GM12891 (cell line): ENCODE measurements around the gene ENDOG.
"Not testable (repeated sequence)": the region's sequence is repeated elsewhere in the genome, so short reads cannot be mapped to it uniquely, and the experiment has no call there.

Source experiments
- DNase-seq: peaks from one replicate; pipeline ENCODE4 v3.0.0; 2011; ENCODE audit warnings: low spot score; ENCODE audit not compliant: insufficient read length
- FAIRE-seq: peaks from 2 replicates; lab custom pipeline; 2011; peaks lifted over from hg19 to GRCh38; lab: Jason Lieb, UNC
- PAX5 ChIP-seq: IDR thresholded peaks from 2 replicates; pipeline ENCODE4 v1.6.1; 2011; ENCODE audit warnings: low read length, moderate library complexity, mild to moderate bottlenecking; ENCODE audit not compliant: insufficient read depth, severe bottlenecking
- POLR2A ChIP-seq: IDR thresholded peaks from 2 replicates; pipeline ENCODE4 v1.6.1; 2011; ENCODE audit warnings: low read depth, low read length, control low read depth
- POLR2AphosphoS5 ChIP-seq: IDR thresholded peaks from 2 replicates; pipeline ENCODE4 v1.6.1; 2011; ENCODE audit warnings: low read depth, low read length, control low read depth
- POU2F2 ChIP-seq: IDR thresholded peaks from 2 replicates; pipeline ENCODE4 v1.6.1; 2011; ENCODE audit warnings: low read depth, mild to moderate bottlenecking, control low read depth, low read length, moderate library complexity
- SPI1 ChIP-seq: IDR thresholded peaks from 2 replicates; pipeline ENCODE4 v1.6.1; 2011; ENCODE audit warnings: low read depth, low read length, control low read depth
- TAF1 ChIP-seq: IDR thresholded peaks from 2 replicates; pipeline ENCODE4 v1.6.1; 2011; ENCODE audit warnings: low read depth, low read length, control low read depth

ENDOG gene

DNA sequence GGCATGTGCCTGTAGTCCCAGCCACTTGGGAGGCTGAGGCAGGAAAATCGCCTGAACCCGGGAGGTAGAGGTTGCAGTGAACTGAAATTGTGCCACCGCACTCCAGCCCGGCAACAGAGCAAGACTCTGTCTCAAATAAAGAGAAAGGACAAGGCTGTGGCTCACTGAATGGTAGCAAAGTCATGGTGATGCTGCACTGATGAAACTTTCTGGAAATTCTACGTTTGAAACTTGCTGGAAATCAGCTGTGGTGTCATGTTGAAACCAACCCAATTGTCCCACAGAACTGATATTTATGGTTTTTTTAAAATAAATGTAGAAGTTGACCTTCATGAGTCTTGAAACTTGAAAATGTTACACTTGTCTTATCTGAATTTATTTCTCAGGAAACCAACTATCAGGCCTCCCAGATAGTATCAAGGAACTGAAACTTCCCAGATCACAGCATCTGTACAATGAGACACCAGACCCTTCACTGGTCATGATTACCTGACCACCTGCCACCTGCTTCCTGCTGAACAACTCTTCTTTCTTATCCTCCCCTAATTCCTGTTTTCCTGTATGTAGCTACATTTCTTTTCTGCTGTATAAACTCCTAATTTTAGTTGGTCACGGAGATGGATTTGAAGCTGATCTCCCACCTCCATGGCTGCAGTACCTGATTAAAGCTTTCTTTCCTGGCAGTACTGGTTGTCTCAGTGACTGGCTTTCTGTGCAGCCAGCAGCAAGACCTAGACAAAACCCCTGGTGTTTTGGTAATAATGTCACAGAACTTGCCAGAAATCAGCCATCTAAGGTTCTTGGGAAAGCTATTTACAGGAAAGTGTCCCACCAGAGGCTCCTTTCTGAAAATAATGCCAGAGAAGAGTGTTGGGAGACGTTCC, 36.9 kb upstream of the ENDOG start:
- TF ChIP-seq POLR2A (no peak), SPI1 (peak; percentile 77)
- DNase-seq (no peak), FAIRE-seq (no peak)

DNA sequence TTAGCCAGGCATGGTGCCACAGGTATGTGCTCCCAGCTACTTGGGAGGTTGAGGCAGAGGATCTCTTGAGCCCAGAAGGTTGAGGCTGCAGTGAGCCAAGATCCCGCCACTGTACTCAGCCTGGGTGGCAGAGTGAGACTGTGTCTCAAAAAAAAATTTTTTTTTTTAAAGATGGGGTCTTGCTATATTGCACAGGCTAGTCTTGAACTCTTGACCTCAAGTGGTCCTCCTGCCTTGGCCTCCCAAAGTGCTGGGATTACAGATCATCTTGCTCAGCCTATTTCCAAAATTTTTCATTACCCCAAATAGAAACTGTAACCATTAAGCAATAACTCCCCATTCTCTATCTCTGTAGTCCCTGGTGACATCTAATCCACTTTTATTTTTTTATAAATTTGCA, 35.6 kb upstream of the ENDOG start:
- no peak for TF ChIP-seq SPI1
- DNase-seq, result no peak
- FAIRE-seq, result no peak

DNA sequence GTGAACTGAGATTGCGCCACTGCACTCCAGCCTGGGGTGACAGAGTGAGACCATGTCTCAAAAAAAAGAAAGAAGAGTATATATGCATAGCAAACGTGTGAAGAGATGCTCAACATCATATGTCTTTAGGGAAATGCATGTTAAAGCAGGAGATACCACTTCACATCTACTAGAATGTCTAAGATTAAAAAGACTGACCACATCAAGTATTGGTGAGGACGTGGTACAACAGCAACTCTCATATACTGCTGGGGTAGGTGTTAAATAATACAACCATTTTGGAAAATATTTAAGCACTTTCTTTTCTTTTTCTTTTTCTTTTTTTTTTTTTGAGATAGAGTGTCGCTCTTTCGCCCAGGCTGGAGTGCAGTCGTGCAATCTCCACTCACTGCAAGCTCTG, 32.9 kb upstream of the ENDOG start:
- no peak for DNase-seq
- FAIRE-seq, result no peak
- TF ChIP-seq TAF1 (no peak), PAX5 (no peak), POU2F2 (no peak), POLR2AphosphoS5 (no peak), SPI1 (no peak), POLR2A (no peak)

DNA sequence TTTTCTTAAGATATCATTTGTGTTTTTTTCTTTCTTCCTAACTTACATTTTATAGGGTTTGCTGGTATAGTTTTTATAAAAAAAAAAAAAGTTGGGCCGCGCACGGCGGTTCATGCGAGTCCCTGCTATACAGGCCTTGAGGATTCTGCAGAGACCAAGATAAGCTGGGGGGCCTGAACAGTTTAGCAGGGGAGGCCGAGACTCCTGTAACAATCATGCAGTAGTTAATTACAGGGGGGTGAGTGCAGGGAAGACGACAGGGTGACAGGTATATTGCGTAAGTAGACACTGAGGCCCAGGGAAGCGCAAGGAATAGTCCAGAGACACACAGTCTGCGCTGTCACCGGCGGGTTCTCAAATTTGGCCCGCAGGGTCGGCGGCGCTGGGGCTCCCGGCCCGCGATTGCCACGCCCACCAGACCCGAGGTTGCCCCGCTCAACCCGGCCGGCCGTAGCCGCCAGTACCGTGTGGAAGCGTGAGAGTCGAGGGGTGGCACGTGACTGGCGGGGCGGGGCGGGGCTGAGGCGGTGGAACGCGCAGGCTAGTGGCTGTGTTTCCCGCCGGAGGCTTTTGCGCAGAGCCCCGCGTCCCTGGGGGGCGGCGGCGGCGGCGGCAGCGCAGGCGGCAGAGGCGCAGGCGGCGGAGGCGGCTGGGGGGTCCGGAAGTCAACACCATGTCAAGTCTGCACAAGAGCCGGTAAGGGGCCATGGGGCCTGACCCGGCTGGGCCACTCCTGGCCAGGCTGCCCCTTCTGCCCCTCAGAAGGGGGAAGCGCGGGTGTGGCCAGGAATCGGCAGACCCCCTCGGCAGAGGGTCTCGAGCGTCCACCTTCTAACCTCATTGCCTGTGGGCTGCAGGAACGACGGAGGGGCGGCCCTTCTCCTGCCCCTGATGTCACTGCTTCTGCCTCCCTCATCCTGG, 31.4 kb upstream of the ENDOG start, which contains the start of gene TBC1D13:
TSS of gene TBC1D13 (plus strand) at position 573 of the 921 bp plus-strand sequence. CDS start at position 674, 101 bp downstream.
- DNase-seq (peak; percentile 96), FAIRE-seq (peak; percentile 90)
- TF ChIP-seq POU2F2 (no peak), SPI1 (no peak), POLR2A (0 out of 2 replicates have a peak, but pooled peaks have one; percentile 29), POLR2AphosphoS5 (0 out of 2 replicates have a peak, but pooled peaks have one; percentile 21), PAX5 (peak; percentile 54), TAF1 (0 out of 2 replicates have a peak, but pooled peaks have one; percentile 9)

DNA sequence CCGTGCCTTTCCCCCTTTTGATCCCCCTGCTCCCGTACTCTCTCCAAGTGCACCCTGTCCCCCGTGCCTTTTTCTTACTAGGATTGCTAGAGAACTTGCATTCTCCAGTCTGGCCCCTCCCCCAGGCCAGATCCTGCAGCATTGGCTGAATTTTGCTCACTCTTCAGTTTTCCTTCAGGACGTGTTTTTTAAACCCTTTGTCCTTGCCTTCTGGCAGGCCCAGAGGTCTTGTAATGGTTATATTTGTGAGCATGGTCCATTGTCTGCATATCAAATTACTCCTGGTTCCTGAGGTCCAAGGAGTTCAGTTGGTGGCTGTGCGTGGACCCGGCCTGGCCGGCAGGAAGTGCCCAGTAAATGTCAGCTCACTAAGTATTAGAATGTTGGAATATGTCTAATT, 30.6 kb upstream of the ENDOG start:
- TF ChIP-seq PAX5 (no peak), POLR2AphosphoS5 (no peak), POU2F2 (no peak), TAF1 (no peak), POLR2A (no peak), SPI1 (no peak)
- DNase-seq, result no peak
- no peak for FAIRE-seq

DNA sequence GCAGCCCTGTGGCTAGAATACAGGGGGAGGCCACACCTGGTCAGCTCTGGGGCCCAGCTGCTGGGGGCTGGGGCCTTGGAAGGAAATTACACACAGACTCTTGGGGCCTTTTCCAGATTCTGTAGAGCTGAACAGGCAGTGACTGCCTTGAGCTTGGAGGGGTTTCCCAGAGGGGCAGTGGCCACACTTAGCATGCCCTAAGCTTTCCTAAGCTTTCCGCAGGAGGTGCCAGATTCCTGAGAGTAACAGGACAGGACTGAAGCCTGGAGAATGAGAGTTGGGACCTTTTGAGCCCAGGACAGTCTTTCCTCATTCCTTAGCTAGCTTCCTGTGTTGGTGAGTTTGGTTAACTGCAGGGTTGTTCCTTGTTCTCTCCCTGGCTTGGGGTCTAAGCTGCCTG, 29.9 kb upstream of the ENDOG start:
- no peak for FAIRE-seq
- no peak for TF ChIP-seq TAF1
- no peak for TF ChIP-seq POLR2A
- no peak for TF ChIP-seq POU2F2
- no peak for TF ChIP-seq PAX5
- no peak for TF ChIP-seq SPI1
- no peak for TF ChIP-seq POLR2AphosphoS5
- DNase-seq, result no peak

DNA sequence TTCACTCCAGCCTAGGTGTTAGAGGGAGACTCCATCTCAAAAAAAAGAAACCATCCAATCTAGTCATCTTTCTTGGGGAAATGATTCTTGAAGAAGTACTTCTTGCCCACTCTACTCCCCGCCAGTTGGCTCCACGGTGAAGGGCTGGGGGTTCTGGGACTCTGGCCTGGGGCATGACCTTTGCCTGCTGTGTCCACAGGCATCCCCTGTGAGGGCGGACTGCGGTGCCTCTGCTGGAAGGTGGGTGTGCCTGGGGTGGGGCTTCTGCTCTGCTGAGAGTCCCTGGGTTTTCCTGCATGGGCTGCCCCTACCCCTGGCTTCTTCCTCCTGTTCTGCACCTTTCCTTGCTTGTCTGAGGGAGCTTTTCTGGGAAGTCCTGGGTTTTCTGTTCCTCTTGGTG, 27.8 kb upstream of the ENDOG start:
- TF ChIP-seq POU2F2 (no peak), POLR2A (no peak), SPI1 (no peak), TAF1 (no peak), PAX5 (no peak), POLR2AphosphoS5 (no peak)
- DNase-seq (no peak), FAIRE-seq (no peak)

DNA sequence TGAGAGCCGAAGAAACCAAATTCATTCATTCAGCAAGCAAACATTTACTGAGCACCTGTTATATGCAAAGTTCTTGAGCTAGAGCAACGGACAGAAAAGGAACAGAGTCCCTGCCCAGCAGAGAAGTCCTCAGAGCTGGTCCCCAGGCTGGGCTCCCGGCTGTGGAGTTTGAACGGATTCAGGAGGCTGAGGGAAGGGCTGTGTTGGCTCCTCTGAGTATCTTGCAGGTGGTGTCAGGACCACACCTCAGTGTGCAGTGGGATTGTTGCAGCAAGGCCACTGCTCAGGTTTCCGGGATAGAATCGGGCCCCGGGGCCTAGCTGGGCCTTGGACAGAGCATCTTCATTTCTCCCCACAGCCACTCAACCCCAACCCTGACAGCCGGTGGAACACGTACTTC, 26.2 kb upstream of the ENDOG start:
- FAIRE-seq (no peak), DNase-seq (no peak)
- TF ChIP-seq SPI1, result no peak
- TF ChIP-seq PAX5, result no peak
- no peak for TF ChIP-seq POLR2AphosphoS5

DNA sequence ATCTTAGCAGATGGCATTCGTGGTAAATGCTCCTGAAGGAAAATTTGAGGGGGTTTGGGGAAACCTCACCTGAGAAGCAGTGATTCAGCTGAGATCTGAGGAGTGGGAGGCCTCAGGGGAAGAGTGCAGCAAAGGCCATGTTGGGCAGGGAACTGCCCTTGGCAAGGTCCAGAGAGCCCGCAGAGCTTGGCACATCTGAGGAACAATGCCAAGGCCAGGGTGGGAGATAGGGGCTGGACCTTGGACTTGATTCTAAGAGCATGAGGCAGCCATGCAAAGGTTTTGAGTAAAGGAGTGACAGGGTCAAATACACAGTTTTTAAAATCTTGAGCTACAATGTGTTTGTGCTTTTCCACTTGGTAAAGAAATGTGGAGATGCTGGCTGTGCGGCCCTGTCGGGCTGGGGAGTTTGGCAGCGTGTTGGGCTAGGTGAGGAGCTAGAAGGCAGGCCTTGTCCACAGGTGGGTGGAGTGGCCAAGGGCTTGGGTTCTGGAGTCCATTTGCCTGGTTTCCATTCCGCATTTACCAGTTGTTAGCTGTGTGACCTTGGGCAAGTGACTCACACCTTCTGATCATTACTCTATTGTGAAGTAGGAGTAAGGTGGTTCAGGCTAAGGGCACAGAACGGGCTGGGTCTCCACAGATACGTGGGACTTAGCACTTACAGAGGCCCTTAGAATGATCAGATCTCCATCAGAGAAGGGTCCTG, 25.2 kb upstream of the ENDOG start:
- no peak for TF ChIP-seq POLR2AphosphoS5
- no peak for TF ChIP-seq SPI1
- no peak for TF ChIP-seq TAF1
- no peak for TF ChIP-seq PAX5
- TF ChIP-seq POU2F2, result no peak
- TF ChIP-seq POLR2A, result no peak
- FAIRE-seq, result no peak

DNA sequence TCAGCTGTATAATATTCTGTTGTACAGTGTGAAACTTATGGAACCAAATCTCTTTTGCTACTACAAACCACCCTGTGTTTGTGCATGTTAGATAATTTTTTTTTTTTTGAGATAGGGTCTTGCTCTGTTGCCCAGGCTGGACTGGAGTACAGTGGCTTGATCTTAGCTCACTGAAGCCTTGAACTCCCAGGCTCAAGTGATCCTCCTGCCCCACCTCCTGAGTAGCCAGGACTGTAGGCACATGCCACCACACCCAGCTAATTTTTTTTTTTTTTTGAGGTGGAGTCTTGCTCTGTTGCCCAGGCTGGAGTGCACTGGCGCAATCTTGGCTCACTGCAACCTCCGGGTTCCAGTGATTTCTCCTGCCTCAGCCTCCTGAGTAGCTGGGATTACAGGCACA, 23.3 kb upstream of the ENDOG start:
- DNase-seq, FAIRE-seq: not testable (repeated sequence)

More for the DNA sequence above, 25.2 kb upstream of the ENDOG start:
- no peak for DNase-seq
